ENCODE measurements around the gene TNRC18.
A peak's percentile ranks its signal among the peaks of the same experiment; 100 is the strongest.

Gene TNRC18

GRCh38 chr7:5423976-5424748 is 528 bp upstream of the TNRC18 start (continued):
- TF ChIP-seq HIC1 (tag by site-specific recombination; IDR thresholded peaks at IDR 0.05) (peak; percentile 17; the same call in 1 of the 2 replicates), TCF7L2 (IDR thresholded peaks at IDR 0.05; ENCODE audit: borderline replicate concordance, low read depth, low read length) (peak; percentile 74; the same call in 1 of the 2 replicates), KLF10 (tag by site-specific recombination; IDR thresholded peaks at IDR 0.05) (0 out of 2 replicates have a peak, but pooled peaks have one; percentile 25), PATZ1 (tag by site-specific recombination; IDR thresholded peaks at IDR 0.05) (peak; percentile 73), ZNF155 (tag by site-specific recombination; IDR thresholded peaks at IDR 0.05) (no peak), ZNF184 (tag by site-specific recombination; IDR thresholded peaks at IDR 0.05) (no peak), ZNF23 (tag by site-specific recombination; IDR thresholded peaks at IDR 0.05; ENCODE audit: borderline replicate concordance) (no peak), ZBTB8A (tag by site-specific recombination; IDR thresholded peaks at IDR 0.05) (peak; percentile 94), ZNF596 (tag by site-specific recombination; IDR thresholded peaks at IDR 0.05) (peak; percentile 37; the same call in 1 of the 2 replicates), FEZF1 (tag by site-specific recombination; IDR thresholded peaks at IDR 0.05) (no peak), ZNF214 (tag by site-specific recombination; IDR thresholded peaks at IDR 0.05; ENCODE audit: borderline replicate concordance) (no peak), PRDM6 (tag by site-specific recombination; IDR thresholded peaks at IDR 0.05) (no peak), ZNF561 (tag by site-specific recombination; IDR thresholded peaks at IDR 0.05; ENCODE audit: borderline replicate concordance) (0 out of 2 replicates have a peak, but pooled peaks have one; percentile 44), ZBTB7A (tag by site-specific recombination; IDR thresholded peaks at IDR 0.05; ENCODE audit: low read depth) (peak; percentile 41; the same call in 1 of the 2 replicates), ZNF398 (tag by site-specific recombination; IDR thresholded peaks at IDR 0.05) (peak; percentile 91), GLIS1 (tag by site-specific recombination; IDR thresholded peaks at IDR 0.05) (peak; percentile 29), SP7 (tag by site-specific recombination; IDR thresholded peaks at IDR 0.05) (peak; percentile 38), HOXC10 (CRISPR knock-in tag; IDR thresholded peaks at IDR 0.05) (no peak), KLF17 (tag by site-specific recombination; IDR thresholded peaks at IDR 0.05) (0 out of 2 replicates have a peak, but pooled peaks have one; percentile 31), ZNF692 (tag by site-specific recombination; IDR thresholded peaks at IDR 0.05) (0 out of 2 replicates have a peak, but pooled peaks have one; percentile 12), IKZF3 (tag by site-specific recombination; IDR thresholded peaks at IDR 0.05) (peak; percentile 96), ZEB2 (tag by site-specific recombination; IDR thresholded peaks at IDR 0.05) (no peak), ZNF324 (tag by site-specific recombination; IDR thresholded peaks at IDR 0.05) (0 out of 2 replicates have a peak, but pooled peaks have one; percentile 22), HOXD13 (CRISPR knock-in tag; IDR thresholded peaks at IDR 0.05; ENCODE audit: borderline replicate concordance) (0 out of 2 replicates have a peak, but pooled peaks have one; percentile 33), ZSCAN18 (tag by site-specific recombination; IDR thresholded peaks at IDR 0.05) (no peak)

All from HEK293 (cell line).